Stimulated activated naive CD8-positive, alpha-beta T cell treated with anti-CD3 and anti-CD28 coated beads, Interleukin-15, Interleukin-2, amounts not matched to agents 100 ng/mL and 50 ng/mL, for 24 hours (primary cell): Measurements from ENCODE around the gene AMT.
A peak's percentile ranks its signal among the peaks of the same experiment; 100 is the strongest.

Source experiments
- H3K27ac Mint-ChIP-seq: one replicate; pipeline ENCODE4 v1.8.0; 2021; ENCODE audit warnings: mild to moderate bottlenecking, mixed read lengths
- H3K27me3 Mint-ChIP-seq: one replicate; pipeline ENCODE4 v1.8.0; 2021; ENCODE audit warnings: mixed read lengths
- H3K36me3 Mint-ChIP-seq: one replicate; pipeline ENCODE4 v1.8.0; 2021; ENCODE audit warnings: low read depth, mixed read lengths
- H3K4me1 Mint-ChIP-seq: one replicate; pipeline ENCODE4 v1.8.0; 2021; ENCODE audit warnings: low read depth, mixed read lengths
- H3K4me3 Mint-ChIP-seq: one replicate; pipeline ENCODE4 v1.8.0; 2021; ENCODE audit warnings: mild to moderate bottlenecking, mixed read lengths
- H3K9me3 Mint-ChIP-seq: one replicate; pipeline ENCODE4 v1.8.0; 2021; ENCODE audit warnings: mixed read lengths

AMT gene

GRCh38 chr3:49454458-49454857 lies 32.2 kb upstream of the AMT start:
- H3K27ac Mint-ChIP-seq: no peak overlapping the region
- H3K27me3 Mint-ChIP-seq: no peaks in the 10 kb centered on the region
- H3K4me1 Mint-ChIP-seq: no peaks in the 10 kb centered on the region
- no peaks in the 10 kb centered on the region for H3K36me3 Mint-ChIP-seq
- H3K4me3 Mint-ChIP-seq: no peak overlapping the region
- H3K9me3 Mint-ChIP-seq: no peaks in the 10 kb centered on the region

GRCh38 chr3:49453621-49454020 lies 31.3 kb upstream of the AMT start:
- peaks cover 5% of the 10 kb centered on the region for H3K4me1 Mint-ChIP-seq
- no peak overlapping the region for H3K27ac Mint-ChIP-seq
- H3K9me3 Mint-ChIP-seq: no peaks in the 10 kb centered on the region
- no peak overlapping the region for H3K4me3 Mint-ChIP-seq
- H3K36me3 Mint-ChIP-seq: no peaks in the 10 kb centered on the region
- H3K27me3 Mint-ChIP-seq: no peaks in the 10 kb centered on the region

GRCh38 chr3:49445391-49445790 lies 23.1 kb upstream of the AMT start:
- H3K36me3 Mint-ChIP-seq: no peaks in the 10 kb centered on the region
- H3K27me3 Mint-ChIP-seq: no peaks in the 10 kb centered on the region
- H3K4me3 Mint-ChIP-seq: no peak overlapping the region
- H3K9me3 Mint-ChIP-seq: no peaks in the 10 kb centered on the region
- H3K4me1 Mint-ChIP-seq: peaks cover 21% of the 10 kb centered on the region
- no peak overlapping the region for H3K27ac Mint-ChIP-seq

- H3K9me3 Mint-ChIP-seq: no peaks in the 10 kb centered on the region
- no peak overlapping the region for H3K4me3 Mint-ChIP-seq
- no peak overlapping the region for H3K27ac Mint-ChIP-seq
- H3K36me3 Mint-ChIP-seq: no peaks in the 10 kb centered on the region
- H3K4me1 Mint-ChIP-seq: no peaks in the 10 kb centered on the region
- no peaks in the 10 kb centered on the region for H3K27me3 Mint-ChIP-seq
Observed at GRCh38 chr3:49434731-49435130, 12.5 kb upstream of the AMT start.

- peaks cover 7% of the 10 kb centered on the region for H3K36me3 Mint-ChIP-seq
- no peaks in the 10 kb centered on the region for H3K9me3 Mint-ChIP-seq
Observed at GRCh38 chr3:49428752-49429080, 6.4 kb upstream of the AMT start.

GRCh38 chr3:49427586-49427985 lies 5.3 kb upstream of the AMT start:
- Mint-ChIP-seq H3K4me1 (peaks cover 10% of the 10 kb centered on the region), H3K9me3 (no peaks in the 10 kb centered on the region), H3K4me3 (peak overlapping the region; percentile 88), H3K27me3 (no peaks in the 10 kb centered on the region), H3K27ac (no peak overlapping the region), H3K36me3 (peaks cover 11% of the 10 kb centered on the region)

More at GRCh38 chr3:49428752-49429080, 6.4 kb upstream of the AMT start:
- Mint-ChIP-seq H3K4me3 (peak overlapping the region; percentile 88), H3K27me3 (no peaks in the 10 kb centered on the region), H3K27ac (peak overlapping the region; percentile 92), H3K4me1 (peaks cover 8% of the 10 kb centered on the region)

GRCh38 chr3:49424816-49425215 lies 2.5 kb upstream of the AMT start:
- Mint-ChIP-seq H3K4me3 (no peak overlapping the region), H3K4me1 (peaks cover 33% of the 10 kb centered on the region), H3K9me3 (no peaks in the 10 kb centered on the region), H3K27me3 (no peaks in the 10 kb centered on the region), H3K36me3 (peaks cover 15% of the 10 kb centered on the region), H3K27ac (no peak overlapping the region)

- H3K9me3 Mint-ChIP-seq: no peaks in the 10 kb centered on the region
- peaks cover 19% of the 10 kb centered on the region for H3K36me3 Mint-ChIP-seq
- peaks cover 42% of the 10 kb centered on the region for H3K4me1 Mint-ChIP-seq
- H3K27me3 Mint-ChIP-seq: no peaks in the 10 kb centered on the region
- H3K27ac Mint-ChIP-seq: no peak overlapping the region
- H3K4me3 Mint-ChIP-seq: no peak overlapping the region
Observed at GRCh38 chr3:49421890-49422378, 339 bp downstream of the AMT start.

- Mint-ChIP-seq H3K27ac (no peak overlapping the region), H3K9me3 (no peaks in the 10 kb centered on the region), H3K4me3 (no peak overlapping the region), H3K36me3 (peaks cover 31% of the 10 kb centered on the region), H3K27me3 (no peaks in the 10 kb centered on the region), H3K4me1 (peaks cover 77% of the 10 kb centered on the region)
Observed at GRCh38 chr3:49417516-49418120, 4.7 kb downstream of the AMT start.

- Mint-ChIP-seq H3K36me3 (peaks cover 31% of the 10 kb centered on the region), H3K9me3 (no peaks in the 10 kb centered on the region), H3K27ac (peak overlapping the region; percentile 96), H3K27me3 (no peaks in the 10 kb centered on the region), H3K4me3 (no peak overlapping the region), H3K4me1 (peaks cover 77% of the 10 kb centered on the region)
Observed at GRCh38 chr3:49416867-49417266, 5.4 kb downstream of the AMT start.

GRCh38 chr3:49415931-49416601 lies 6.2 kb downstream of the AMT start:
- peaks cover 69% of the 10 kb centered on the region for H3K4me1 Mint-ChIP-seq

GRCh38 chr3:49414753-49415152 lies 7.5 kb downstream of the AMT start:
- peaks cover 39% of the 10 kb centered on the region for H3K36me3 Mint-ChIP-seq
- peaks cover 68% of the 10 kb centered on the region for H3K4me1 Mint-ChIP-seq
- no peak overlapping the region for H3K4me3 Mint-ChIP-seq
- H3K9me3 Mint-ChIP-seq: no peaks in the 10 kb centered on the region
- no peaks in the 10 kb centered on the region for H3K27me3 Mint-ChIP-seq
- peak overlapping the region; percentile 61 for H3K27ac Mint-ChIP-seq

More at GRCh38 chr3:49415931-49416601, 6.2 kb downstream of the AMT start:
- Mint-ChIP-seq H3K9me3 (no peaks in the 10 kb centered on the region), H3K4me3 (peak overlapping the region; percentile 71), H3K36me3 (peaks cover 32% of the 10 kb centered on the region), H3K27ac (peak overlapping the region; percentile 96), H3K27me3 (no peaks in the 10 kb centered on the region)

- H3K9me3 Mint-ChIP-seq: no peaks in the 10 kb centered on the region
- H3K27me3 Mint-ChIP-seq: no peaks in the 10 kb centered on the region
- peak overlapping the region; percentile 96 for H3K4me3 Mint-ChIP-seq
- H3K36me3 Mint-ChIP-seq: peaks cover 41% of the 10 kb centered on the region
- peaks cover 73% of the 10 kb centered on the region for H3K4me1 Mint-ChIP-seq
- peak overlapping the region; percentile 96 for H3K27ac Mint-ChIP-seq
Observed at GRCh38 chr3:49413338-49413734, 8.9 kb downstream of the AMT start.

- H3K27me3 Mint-ChIP-seq: no peaks in the 10 kb centered on the region
- H3K27ac Mint-ChIP-seq: peak overlapping the region; percentile 96
- peaks cover 41% of the 10 kb centered on the region for H3K36me3 Mint-ChIP-seq
- no peaks in the 10 kb centered on the region for H3K9me3 Mint-ChIP-seq
- H3K4me3 Mint-ChIP-seq: peak overlapping the region; percentile 96
- H3K4me1 Mint-ChIP-seq: peaks cover 72% of the 10 kb centered on the region
Observed at GRCh38 chr3:49412632-49413337, 9.5 kb downstream of the AMT start.

- Mint-ChIP-seq H3K4me1 (peaks cover 72% of the 10 kb centered on the region), H3K27ac (peak within 1 kb of the TSS; percentile 96)
Observed at GRCh38 chr3:49411968-49412631, 10.2 kb downstream of the AMT start, which contains the start of the genes RHOA and TCTA. Gene RHOA (minus strand): TSS chr3:49411976. CDS start chr3:49375589, 36,387 bp downstream. Gene TCTA (plus strand): TSS chr3:49412423. CDS start chr3:49412427, 4 bp downstream.

More at GRCh38 chr3:49411968-49412631, 10.2 kb downstream of the AMT start, which contains the start of the genes RHOA and TCTA:
- H3K9me3 Mint-ChIP-seq: no peaks in the 10 kb centered on the region
- H3K36me3 Mint-ChIP-seq: peaks cover 41% of the 10 kb centered on the region
- H3K27me3 Mint-ChIP-seq: no peaks in the 10 kb centered on the region
- peak within 1 kb of the TSS; percentile 96 for H3K4me3 Mint-ChIP-seq
